NCI-H82 treated with DMSO at 0.1 percent for 48 hours (cell line): ENCODE data around the gene AKAP12.
"Not testable (repeated sequence)": the region's sequence is repeated elsewhere in the genome, so short reads cannot be mapped to it uniquely, and the experiment has no call there.

Experiments
- DNase-seq: peaks from one replicate; lab custom pipeline; 2025; ENCODE audit not compliant: unreplicated experiment; lab: John Stamatoyannopoulos, UW

AKAP12 gene

GRCh38 chr6:151309619-151310018 lies 69.9 kb downstream of the AKAP12 start:
- no peak for DNase-seq

DNA sequence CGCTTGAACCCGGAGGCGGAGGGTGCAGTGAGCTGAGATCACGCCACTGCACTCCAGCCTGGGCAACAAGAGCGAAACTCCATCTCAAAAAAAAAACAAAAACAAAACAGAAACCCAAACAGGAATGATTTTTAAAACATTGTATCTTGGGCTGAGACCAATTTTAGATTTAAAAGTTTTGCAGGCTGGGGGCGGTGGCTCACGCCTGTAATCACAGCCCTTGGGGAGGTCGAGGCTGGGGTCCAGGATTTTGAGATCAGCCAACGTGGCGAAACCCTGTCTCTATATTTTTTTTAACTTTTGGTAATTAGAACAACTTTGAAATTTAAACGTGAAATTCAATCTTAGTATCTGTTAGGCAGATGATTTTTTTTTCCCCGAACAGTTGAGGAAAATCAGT lies 70.5 kb downstream of the AKAP12 start:
- DNase-seq: no peak

DNA sequence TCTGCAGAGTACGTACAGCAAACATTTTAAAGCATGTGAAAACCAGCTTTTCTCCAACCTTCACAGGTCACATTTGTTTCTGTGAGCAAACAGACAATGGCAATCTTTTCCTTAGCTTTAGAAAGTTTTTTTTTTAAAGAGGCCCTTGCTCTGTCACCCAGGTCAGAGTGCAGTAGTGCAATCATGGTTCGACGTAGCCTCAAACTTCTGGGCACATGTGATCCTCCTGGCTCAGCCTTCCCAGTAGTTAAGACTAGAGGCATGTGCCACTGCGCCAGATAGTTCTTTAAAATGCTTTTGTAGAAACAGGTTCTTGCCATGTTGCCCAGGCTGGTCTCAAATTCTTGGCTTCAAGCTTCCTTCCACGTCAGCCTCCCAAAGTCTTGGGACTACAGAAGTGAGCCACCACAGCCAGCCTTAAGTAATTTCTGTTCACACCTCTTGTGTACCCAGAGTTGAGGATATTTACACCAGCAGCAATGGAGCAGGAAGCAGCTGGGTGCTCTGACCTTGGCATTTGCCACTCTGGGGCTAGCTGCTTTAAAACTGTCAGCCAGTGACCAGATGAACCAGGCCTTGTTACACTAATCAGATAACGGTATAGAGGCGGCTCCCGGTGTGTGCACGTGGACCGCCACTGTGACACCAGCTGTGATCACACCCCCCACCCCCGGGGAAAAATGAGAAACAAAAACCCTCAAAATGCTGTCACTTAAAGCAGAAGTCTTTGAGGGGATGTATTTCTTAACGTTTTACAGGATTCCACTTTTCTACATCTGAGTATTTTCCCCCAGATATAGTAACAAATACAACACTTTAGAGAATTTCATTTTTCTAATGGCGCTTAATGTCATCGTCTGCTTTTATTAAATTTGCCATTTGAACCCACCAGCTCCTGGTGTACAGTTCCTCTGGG lies 71.3 kb downstream of the AKAP12 start:
- DNase-seq: peak; percentile 71

DNA sequence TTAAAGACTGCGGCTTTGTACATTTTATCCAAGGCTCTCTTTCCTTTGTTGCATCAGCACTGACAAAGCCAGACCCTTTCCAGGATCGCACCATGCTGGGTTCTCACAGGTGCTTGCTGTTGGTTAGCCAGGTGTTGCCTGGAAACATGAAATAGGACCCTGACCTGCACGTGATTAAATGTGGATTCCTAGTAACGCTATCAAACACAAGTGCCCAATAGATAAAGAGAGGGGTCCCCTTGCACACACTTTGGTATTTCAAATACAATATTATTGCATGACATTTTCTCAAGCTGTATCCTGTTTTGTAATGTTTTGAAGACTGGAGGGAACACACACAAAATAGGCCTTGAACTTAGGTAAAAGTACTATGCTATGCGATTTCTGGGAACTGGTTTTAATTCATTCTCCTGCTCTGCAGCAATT lies 73.3 kb downstream of the AKAP12 start:
- DNase-seq: no peak

DNA sequence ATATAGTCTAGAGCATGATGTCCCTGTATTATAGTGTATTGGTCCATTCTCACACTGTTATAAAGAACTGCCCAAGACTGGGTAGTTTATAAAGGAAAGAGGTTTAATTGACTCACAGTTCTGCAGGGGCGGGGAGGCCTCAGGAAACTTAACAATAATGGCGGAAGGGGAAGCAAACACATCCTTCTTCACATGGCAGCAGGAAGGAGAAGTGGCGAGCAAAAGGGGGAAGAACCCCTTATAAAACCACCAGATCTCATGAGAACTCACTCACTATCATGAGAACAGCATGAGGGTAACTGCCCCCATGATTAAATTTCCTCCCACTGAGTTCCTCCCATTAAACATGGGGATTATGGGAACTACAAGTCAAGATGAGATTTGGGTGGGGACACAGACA lies 75.9 kb downstream of the AKAP12 start:
- DNase-seq: not testable (repeated sequence)

GRCh38 chr6:151317103-151317994 lies 77.6 kb downstream of the AKAP12 start:
- no peak for DNase-seq

DNA sequence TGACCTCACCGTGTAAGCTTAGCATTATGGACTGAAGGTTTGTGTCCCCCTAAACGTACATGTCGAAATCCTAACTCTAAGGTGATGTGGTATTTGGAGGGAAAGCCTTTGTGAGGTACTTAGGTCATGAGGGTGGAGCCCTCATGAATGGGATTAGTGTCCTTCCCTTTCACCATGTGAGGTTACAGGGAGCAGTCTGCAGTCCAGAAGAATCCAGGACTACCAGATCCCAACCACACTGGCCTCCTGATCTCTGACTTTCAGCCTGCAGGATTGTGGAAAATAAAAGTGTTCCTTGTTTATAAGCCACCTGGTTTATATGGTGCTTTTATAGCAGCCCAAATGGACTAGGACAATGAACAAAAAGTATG lies 78.2 kb downstream of the AKAP12 start:
- no peak for DNase-seq

GRCh38 chr6:151320140-151320539 lies 80.4 kb downstream of the AKAP12 start:
- DNase-seq: no peak

DNA sequence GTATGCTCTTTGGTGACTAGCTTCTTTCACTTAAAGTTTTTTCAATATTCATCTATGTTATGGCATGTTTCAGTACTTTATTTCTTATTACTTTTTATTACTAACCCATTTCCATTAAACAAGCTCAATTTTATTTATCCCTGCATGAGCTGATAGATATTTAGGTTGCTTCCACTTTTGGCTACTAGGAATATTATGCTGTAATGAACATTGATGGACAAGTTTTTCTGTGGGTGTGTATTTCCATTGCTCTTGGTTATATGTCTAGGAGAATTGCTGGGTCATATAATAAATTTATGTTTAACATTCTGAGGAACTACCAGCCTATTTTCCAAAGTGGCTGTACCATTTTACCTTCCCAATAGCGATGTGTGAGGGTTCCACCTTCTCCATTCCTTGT lies 81.7 kb downstream of the AKAP12 start:
- no peak for DNase-seq

- DNase-seq: no peak
Observed at GRCh38 chr6:151322570-151322969, 82.8 kb downstream of the AKAP12 start.

DNA sequence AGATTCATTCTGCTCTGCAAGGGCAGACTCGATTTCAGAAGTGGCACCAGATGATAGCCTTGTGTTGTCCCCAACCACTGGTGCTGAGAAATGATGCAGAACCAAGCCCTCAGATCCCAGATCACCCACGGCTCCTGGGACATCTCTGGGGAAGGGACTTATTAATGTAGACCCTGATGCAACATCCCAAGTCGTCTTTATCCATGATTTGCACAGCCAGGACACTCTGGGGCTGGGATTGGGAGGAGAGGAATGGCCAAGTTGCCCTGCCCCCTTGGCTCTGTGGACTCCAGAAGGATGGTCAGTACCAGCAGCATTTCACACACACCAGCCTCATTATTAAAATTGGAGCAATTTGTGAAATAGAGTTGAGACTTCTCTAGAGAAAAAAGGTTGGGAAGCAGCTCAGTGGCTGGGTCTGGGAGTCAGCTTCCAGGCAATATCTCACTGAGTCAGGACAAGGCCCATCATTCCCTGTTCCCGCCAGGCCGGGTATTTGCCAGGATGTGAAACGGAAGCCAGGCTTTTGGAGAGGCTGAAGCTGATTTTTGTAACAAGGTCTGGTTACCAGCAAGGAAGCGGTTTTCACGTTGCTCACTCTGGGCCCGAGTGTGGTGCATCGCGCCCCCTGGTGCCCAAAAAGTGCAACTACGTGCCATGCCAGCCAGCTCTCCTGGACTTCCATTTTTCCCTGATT lies 84.2 kb downstream of the AKAP12 start:
- DNase-seq: peak; percentile 26

DNA sequence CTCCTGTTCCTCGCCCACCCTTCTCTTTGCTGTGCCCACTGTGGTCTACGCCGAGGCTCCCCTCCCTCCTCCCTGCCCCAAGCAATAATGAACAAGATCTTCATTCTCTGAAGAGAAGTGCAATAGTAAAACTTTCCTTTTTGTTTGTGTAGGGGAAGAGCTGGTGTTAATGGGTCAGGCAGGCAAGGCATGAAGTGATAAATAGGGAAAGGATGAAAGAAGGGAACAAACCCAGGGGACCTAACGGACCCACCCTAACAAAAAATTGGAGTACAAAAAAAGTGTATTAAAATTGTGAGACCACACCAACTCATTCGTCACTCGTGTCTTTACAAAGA lies 84.7 kb downstream of the AKAP12 start:
- DNase-seq: no peak

- no peak for DNase-seq
Observed at GRCh38 chr6:151325075-151326050, 85.6 kb downstream of the AKAP12 start.

DNA sequence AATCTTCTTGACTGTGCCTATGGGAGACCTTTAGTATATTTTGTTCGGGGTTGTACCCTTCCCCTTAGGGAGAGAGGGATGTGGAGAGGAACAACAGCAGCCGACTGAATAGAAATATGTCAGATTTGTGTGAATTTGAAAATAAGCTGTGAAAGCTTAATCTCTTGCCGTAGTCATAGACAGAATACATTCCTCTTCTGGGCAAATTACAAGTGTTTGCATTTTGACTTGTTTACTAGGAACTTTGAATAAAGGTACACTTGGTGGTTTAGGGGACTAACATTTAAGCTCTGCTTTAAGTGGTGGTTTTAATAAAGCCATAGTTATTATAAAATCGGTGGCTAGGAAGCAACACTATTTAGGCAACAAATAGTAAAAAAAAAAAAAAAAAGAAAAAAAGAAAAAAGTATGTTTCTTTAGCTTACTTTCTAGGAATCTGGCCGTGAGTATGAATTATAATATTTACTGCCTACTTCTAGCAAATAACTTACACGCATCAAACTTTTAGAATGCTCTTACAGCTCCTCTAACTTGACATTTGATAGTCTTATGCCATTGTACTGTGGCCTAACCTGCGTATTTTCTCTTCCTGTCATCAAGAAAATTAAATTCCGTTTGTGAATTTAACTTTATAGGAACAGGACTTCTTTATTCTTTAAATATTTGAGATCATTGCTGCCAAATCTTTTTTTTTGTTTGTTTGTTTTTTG lies 86.5 kb downstream of the AKAP12 start:
- no peak for DNase-seq

- no peak for DNase-seq
Observed at GRCh38 chr6:151327101-151327500, 87.3 kb downstream of the AKAP12 start.

DNA sequence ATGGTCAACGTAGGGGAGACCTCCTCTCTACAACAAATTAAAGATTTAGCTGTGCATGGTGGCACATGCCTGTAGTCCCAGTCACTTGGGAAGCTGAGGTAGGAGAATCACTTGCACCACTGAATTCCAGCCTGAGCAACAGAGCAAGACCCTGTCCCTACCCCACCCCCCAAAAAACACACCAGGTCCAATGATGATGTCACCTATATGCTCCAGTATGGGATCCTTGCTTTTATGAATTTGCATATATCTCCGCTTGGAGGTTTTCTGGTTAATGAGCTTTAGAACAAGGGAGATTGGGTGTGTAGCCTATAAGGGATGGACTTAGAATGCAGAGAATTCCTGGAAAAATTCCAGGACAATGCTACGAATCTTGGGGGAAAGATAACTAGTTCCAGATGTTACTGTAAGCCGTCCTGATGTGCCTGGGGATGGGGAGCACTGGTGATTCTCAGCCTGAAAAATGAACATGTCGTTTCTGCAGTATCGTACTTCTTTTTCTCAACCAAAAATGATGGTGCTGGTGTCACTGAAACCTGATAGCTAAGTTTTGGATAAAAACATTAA lies 90.4 kb downstream of the AKAP12 start:
- no peak for DNase-seq

DNA sequence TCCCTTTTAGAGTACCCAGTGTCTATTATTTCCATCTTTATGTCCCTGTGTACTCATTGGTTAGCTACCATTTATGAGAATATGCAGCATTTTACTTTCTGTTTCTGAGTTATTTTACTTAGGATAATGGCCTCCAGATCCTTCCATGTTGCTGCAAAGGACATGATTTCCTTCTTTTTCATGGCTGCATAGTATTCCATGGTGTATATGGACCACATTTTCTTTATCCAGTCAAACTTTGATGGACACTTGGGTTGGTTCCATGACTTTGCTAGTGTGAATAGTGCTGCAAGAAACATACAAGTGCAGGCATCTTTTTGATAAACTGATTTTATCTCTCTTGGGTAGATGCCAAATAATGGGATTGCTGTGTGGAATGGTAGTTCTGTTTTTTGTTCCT lies 96.2 kb downstream of the AKAP12 start:
- DNase-seq: no peak

DNA sequence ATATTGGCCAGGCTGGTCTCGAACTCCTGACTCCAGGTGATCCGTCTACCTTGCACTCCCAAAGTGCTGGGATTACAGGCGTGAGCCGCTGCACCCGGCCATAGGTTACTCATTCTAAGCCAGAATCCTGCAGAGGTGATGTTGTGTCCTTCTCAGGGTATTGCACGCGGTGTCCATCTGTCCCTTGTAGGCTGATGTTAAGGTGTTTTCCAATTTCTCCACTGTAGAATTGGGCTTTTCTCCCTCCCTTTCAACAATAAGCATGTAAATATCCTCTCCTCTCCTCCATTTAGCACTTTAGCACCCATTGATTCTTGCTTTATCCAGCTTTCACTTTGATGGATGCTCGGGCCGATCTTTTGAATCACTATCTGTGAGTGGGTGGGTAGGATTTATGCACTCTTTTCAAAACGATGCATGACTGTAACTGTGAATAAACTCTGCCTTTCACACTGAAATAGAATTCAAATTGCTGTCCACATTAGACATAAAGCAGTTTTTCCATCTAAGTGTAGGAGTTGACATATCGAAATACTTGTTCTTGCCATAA lies 99.0 kb downstream of the AKAP12 start:
- no peak for DNase-seq

DNA sequence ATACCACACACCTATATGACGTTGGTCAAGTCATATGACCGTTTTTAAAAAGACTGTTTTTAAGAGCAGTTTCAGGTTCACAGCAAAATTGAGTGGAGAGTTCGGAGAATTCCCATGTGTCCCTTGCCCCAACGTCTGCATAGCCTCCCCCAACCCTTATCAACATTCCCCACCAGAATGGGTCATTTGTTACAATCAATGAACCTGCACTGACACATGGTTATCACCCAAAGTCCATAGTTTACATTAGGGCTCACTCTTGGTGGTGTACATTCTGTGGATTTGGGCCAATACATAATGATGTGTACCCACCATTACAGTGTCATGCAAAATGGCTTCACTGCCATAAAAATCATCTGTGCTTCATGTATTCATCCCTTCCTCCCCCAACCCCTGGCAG lies 99.6 kb downstream of the AKAP12 start:
- no peak for DNase-seq
